ENCODE data around the gene TRAPPC12. TPM values are rescaled to one million over a fixed set of nuclear protein-coding genes. Genes with fewer than 3 reads are reported as not detected.

Gene TRAPPC12
- total RNA-seq, 1 donor from 2014 or later = 89.7 TPM

DNA sequence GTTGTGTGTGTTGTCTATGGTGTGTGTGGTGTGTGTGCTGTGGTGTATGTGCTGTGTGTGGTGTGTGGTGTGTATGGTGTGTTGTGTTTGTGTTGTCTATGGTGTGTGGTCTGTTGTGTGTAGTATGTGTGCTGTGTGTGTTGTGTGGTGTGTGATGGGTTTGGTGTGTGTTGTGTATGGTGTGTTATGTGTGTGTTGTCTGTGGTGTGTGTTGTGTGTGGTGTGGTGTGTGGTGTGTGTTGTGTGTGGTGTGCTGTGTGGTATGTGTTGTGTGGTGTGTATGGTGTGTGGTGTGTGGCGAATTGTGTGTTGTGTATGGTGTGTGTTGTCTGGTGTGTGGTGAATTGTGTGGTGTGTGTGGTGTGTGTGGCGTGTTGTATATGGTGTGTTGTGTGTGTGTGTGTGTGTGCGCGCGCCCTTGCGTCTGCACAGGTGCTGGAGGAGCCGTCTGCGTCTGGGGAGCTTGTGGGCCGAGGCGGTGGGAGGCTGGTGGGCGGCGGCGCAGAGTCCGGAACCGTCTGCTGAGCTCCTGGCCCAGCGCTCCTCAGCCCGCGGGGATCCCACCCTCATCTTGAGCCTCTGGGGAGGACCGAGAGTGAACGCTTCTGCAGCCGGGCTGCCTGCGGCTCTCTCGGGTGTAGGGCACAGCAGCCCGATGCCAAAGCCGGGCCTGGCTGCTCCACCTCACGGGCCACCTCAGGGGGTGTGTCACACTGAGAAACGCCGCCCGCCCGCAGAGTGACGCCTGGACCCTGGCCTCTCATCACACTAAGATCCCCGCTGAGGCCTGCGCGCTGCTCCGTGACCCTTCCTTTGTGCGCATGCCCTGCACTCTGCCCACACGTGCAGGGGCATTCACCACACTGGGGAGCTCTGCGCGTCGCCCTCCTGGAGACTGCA is 148.6 kb downstream of the TRAPPC12 start:
- TF ChIP-seq, protein P1, sequence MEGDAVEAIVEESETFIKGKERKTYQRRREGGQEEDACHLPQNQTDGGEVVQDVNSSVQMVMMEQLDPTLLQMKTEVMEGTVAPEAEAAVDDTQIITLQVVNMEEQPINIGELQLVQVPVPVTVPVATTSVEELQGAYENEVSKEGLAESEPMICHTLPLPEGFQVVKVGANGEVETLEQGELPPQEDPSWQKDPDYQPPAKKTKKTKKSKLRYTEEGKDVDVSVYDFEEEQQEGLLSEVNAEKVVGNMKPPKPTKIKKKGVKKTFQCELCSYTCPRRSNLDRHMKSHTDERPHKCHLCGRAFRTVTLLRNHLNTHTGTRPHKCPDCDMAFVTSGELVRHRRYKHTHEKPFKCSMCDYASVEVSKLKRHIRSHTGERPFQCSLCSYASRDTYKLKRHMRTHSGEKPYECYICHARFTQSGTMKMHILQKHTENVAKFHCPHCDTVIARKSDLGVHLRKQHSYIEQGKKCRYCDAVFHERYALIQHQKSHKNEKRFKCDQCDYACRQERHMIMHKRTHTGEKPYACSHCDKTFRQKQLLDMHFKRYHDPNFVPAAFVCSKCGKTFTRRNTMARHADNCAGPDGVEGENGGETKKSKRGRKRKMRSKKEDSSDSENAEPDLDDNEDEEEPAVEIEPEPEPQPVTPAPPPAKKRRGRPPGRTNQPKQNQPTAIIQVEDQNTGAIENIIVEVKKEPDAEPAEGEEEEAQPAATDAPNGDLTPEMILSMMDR (IDR thresholded peaks at IDR 0.05) = no peak
- H3K4me3 Mint-ChIP-seq (ENCODE audit: unreplicated experiment) = no peak overlapping the region
- no peaks in the 10 kb centered on the region for H3K9me3 Mint-ChIP-seq (ENCODE audit: unreplicated experiment)
- no peaks in the 10 kb centered on the region for H3K27me3 Mint-ChIP-seq (ENCODE audit: unreplicated experiment)
- peaks cover 2% of the 10 kb centered on the region for H3K36me3 Mint-ChIP-seq (ENCODE audit: unreplicated experiment)
- H3K27ac Mint-ChIP-seq (ENCODE audit: unreplicated experiment) = no peak overlapping the region
- DNase-seq (ENCODE audit: extremely low spot score, unreplicated experiment) = peak; percentile 83
- H3K4me1 Mint-ChIP-seq (ENCODE audit: unreplicated experiment) = peaks cover 12% of the 10 kb centered on the region

Other genes with a start within 250 kb of the TRAPPC12 start
- gene EIPR1, start 1.9 kb upstream of the TRAPPC12 start, total RNA-seq = 19.0 and 19.9 TPM in 2 replicates
- 48.5 and 54.0 TPM in 2 replicates for gene ADI1, start 139.8 kb downstream of the TRAPPC12 start, total RNA-seq
- gene RNASEH1, start 178.6 kb downstream of the TRAPPC12 start, total RNA-seq = 24.6 and 25.5 TPM in 2 replicates
- 1,082 and 1,101 TPM in 2 replicates for gene RPS7, start 195.6 kb downstream of the TRAPPC12 start, total RNA-seq
- not detected in 2 replicates for gene COLEC11, start 215.4 kb downstream of the TRAPPC12 start, total RNA-seq

All from osteocyte (in vitro differentiated cells).